OCI-LY3 (cell line): ENCODE measurements around the gene TEX47.

Experiments used
- H2AFZ ChIP-seq: fragments of 200-600, 300-600 bp; shearing (Covaris generic); 2 replicates; pipeline ENCODE4 v1.6.0; 2014; ENCODE audit warnings: antibody characterized with exemption, low read depth, low read length
- H3K27ac ChIP-seq: fragments of 200-600, 300-600 bp; sonication (generic); 2 replicates; pipeline ENCODE4 v1.5.1; 2014; ENCODE audit warnings: mild to moderate bottlenecking, low read length, moderate library complexity, mixed read lengths
- H3K27me3 ChIP-seq: fragments of 200-600, 300-600 bp; sonication (generic); 2 replicates; pipeline ENCODE4 v1.6.1; 2014; ENCODE audit warnings: low read depth, low read length, mixed read lengths
- H3K36me3 ChIP-seq: fragments of 200-600, 300-600 bp; sonication (generic); replicated peaks from 2 replicates; pipeline ENCODE3; 2014; ENCODE audit warnings: low read depth, low read length, mixed read lengths
- H3K4me1 ChIP-seq: fragments of 300-600, 200-600 bp; sonication (generic); 2 replicates; pipeline ENCODE4 v1.6.1; 2014; ENCODE audit warnings: low read length, mixed read lengths
- H3K4me2 ChIP-seq: fragments of 200-600, 300-600 bp; sonication (generic); 2 replicates; pipeline ENCODE4 v1.6.1; 2014; ENCODE audit warnings: low read length, mixed read lengths
- H3K4me3 ChIP-seq: fragments of 300-600, 200-600 bp; sonication (generic); 2 replicates; pipeline ENCODE4 v1.5.1; 2014; ENCODE audit warnings: antibody characterized with exemption, mild to moderate bottlenecking, low read length, moderate library complexity
- H3K79me2 ChIP-seq: fragments of 300-600, 200-600 bp; shearing (Covaris generic); 2 replicates; pipeline ENCODE4 v1.6.1; 2014; ENCODE audit warnings: mild to moderate bottlenecking, low read length, mixed read lengths
- H3K9ac ChIP-seq: fragments of 300-600, 200-600 bp; shearing (Covaris generic); 2 replicates; pipeline ENCODE4 v1.6.0; 2014; ENCODE audit warnings: mild to moderate bottlenecking, low read length, moderate library complexity
- H3K9me3 ChIP-seq: fragments of 200-600, 300-600 bp; shearing (Covaris generic); 2 replicates; pipeline ENCODE4 v1.6.1; 2014; ENCODE audit warnings: low read length, mixed read lengths; ENCODE audit not compliant: insufficient read depth
- H4K20me1 ChIP-seq: fragments of 200-600, 300-600 bp; sonication (generic); 2 replicates; pipeline ENCODE4 v1.6.1; 2016; ENCODE audit warnings: low read length, mixed read lengths; ENCODE audit not compliant: insufficient read depth
- CTCF ChIP-seq: fragments of 200-600, 300-600 bp; sonication (generic); IDR thresholded peaks from 2 replicates; pipeline ENCODE4 v1.5.1; 2014; ENCODE audit warnings: antibody characterized with exemption, low read length, low read depth
- EZH2phosphoT487 ChIP-seq: fragments of 200-600 bp; shearing (Covaris generic); IDR thresholded peaks from 2 replicates; pipeline ENCODE4 v1.6.1; 2018; ENCODE audit warnings: antibody characterized with exemption, mixed run types, low read depth

TEX47 gene

GRCh38 chr7:88759230-88760135, 36.1 kb downstream of the TEX47 start, which contains the start of gene ZNF804B:
ZNF804B (plus strand) TSS chr7:88759700; CDS start chr7:88759977, 277 bp downstream.
- Histone ChIP-seq H3K4me3 (no peak within 1 kb of the TSS), H3K9ac (no peak within 1 kb of the TSS), H3K27ac (no peak within 1 kb of the TSS), H3K9me3 (no peaks in the 10 kb centered on the region), H3K36me3 (no peaks in the 10 kb centered on the region), H3K4me2 (no peak within 1 kb of the TSS), H4K20me1 (no peaks in the 10 kb centered on the region), H3K79me2 (no peaks in the 10 kb centered on the region), H2AFZ (no peak within 1 kb of the TSS), H3K4me1 (no peaks in the 10 kb centered on the region), H3K27me3 (no peaks in the 10 kb centered on the region)
- TF ChIP-seq EZH2phosphoT487 = no peak
- no peak for TF ChIP-seq CTCF

- H2AFZ ChIP-seq = no peak overlapping the region
- no peak overlapping the region for H3K9ac ChIP-seq
Measured at GRCh38 chr7:88758381-88759229, 36.9 kb downstream of the TEX47 start.

GRCh38 chr7:88757371-88757770, 38.2 kb downstream of the TEX47 start:
- no peaks in the 10 kb centered on the region for H3K79me2 ChIP-seq
- no peaks in the 10 kb centered on the region for H3K27me3 ChIP-seq
- no peak overlapping the region for H3K27ac ChIP-seq
- no peaks in the 10 kb centered on the region for H3K9me3 ChIP-seq
- H2AFZ ChIP-seq = no peak overlapping the region
- no peak overlapping the region for H3K9ac ChIP-seq
- TF ChIP-seq CTCF = no peak
- TF ChIP-seq EZH2phosphoT487 = no peak
- no peak overlapping the region for H3K4me2 ChIP-seq
- no peaks in the 10 kb centered on the region for H4K20me1 ChIP-seq
- no peak overlapping the region for H3K4me3 ChIP-seq
- no peaks in the 10 kb centered on the region for H3K4me1 ChIP-seq
- H3K36me3 ChIP-seq = no peaks in the 10 kb centered on the region

More at GRCh38 chr7:88758381-88759229, 36.9 kb downstream of the TEX47 start:
- no peak for TF ChIP-seq CTCF
- TF ChIP-seq EZH2phosphoT487 = no peak
- H4K20me1 ChIP-seq = no peaks in the 10 kb centered on the region
- H3K4me1 ChIP-seq = no peaks in the 10 kb centered on the region
- H3K79me2 ChIP-seq = no peaks in the 10 kb centered on the region
- H3K4me3 ChIP-seq = no peak overlapping the region
- no peaks in the 10 kb centered on the region for H3K9me3 ChIP-seq
- H3K27ac ChIP-seq = no peak overlapping the region
- H3K36me3 ChIP-seq = no peaks in the 10 kb centered on the region
- H3K27me3 ChIP-seq = no peaks in the 10 kb centered on the region
- H3K4me2 ChIP-seq = no peak overlapping the region

- no peaks in the 10 kb centered on the region for H3K27me3 ChIP-seq
- no peak overlapping the region for H3K4me2 ChIP-seq
- H3K4me1 ChIP-seq = no peaks in the 10 kb centered on the region
- no peaks in the 10 kb centered on the region for H3K36me3 ChIP-seq
- no peaks in the 10 kb centered on the region for H3K79me2 ChIP-seq
- H3K9ac ChIP-seq = no peak overlapping the region
- H3K27ac ChIP-seq = no peak overlapping the region
- no peak for TF ChIP-seq CTCF
- no peak for TF ChIP-seq EZH2phosphoT487
- no peaks in the 10 kb centered on the region for H4K20me1 ChIP-seq
- H2AFZ ChIP-seq = no peak overlapping the region
- no peaks in the 10 kb centered on the region for H3K9me3 ChIP-seq
- H3K4me3 ChIP-seq = no peak overlapping the region
Measured at GRCh38 chr7:88756802-88757201, 38.7 kb downstream of the TEX47 start.
